Adrenal gland (tissue), 5 donors: ENCODE measurements around the gene SLC7A14.

Experiments
- CTCF ChIP-seq, 6 experiments: fragments of 450-650 bp in 4 of 6; fragments of 200-600 bp in 2 of 6; sonication (generic) in 1 of 6; IDR thresholded peaks; 1 replicate in 5 of 6; 2 replicates in 1 of 6; pipeline versions ENCODE4 v1.5.1 to v1.8.0; 2016 to 2021; ENCODE audit warnings: antibody characterized with exemption in 6 of 6, mild to moderate bottlenecking in 2 of 6, moderate library complexity in 1 of 6
- POLR2A ChIP-seq, 2 donors: fragments of 450-650 bp; IDR thresholded peaks; one replicate each; pipeline ENCODE4 v1.6.1; 2017; ENCODE audit warnings: antibody characterized with exemption in 2 of 2, mild to moderate bottlenecking in 2 of 2, moderate library complexity in 1 of 2
- donor health status: DM: no; HTN: no; CAD: no.

GRCh38 chr3:170469151-170470062, 116.5 kb downstream of the SLC7A14 start:
- TF ChIP-seq POLR2A (IDR thresholded peaks at IDR 0.05) (no peak), CTCF (IDR thresholded peaks at IDR 0.05) (no peak)
